OCI-LY7 (cell line): Measurements from ENCODE around the gene OR2H1. TPM values are rescaled to one million over a fixed set of nuclear protein-coding genes. Genes with fewer than 3 reads are reported as not detected.

Source experiments
- BruUV-seq: library from RNA; stranded (reverse); fragments of 400-500 nt; replicated peaks from 2 replicates; lab custom pipeline; 2021; lab: Mats Ljungman, UMichigan
- CTCF ChIA-PET: fragments of 300-600 bp; sonication (Branson Sonifier 250); formaldehyde crosslinking; loops from one replicate; lab custom pipeline; 2022; ENCODE audit warnings: antibody characterized with exemption; ENCODE audit not compliant: unreplicated experiment; lab: Charles Lee
- POLR2A ChIA-PET: fragments of 300-600 bp; sonication (Branson Sonifier 250); formaldehyde crosslinking; loops from one replicate; lab custom pipeline; 2022; ENCODE audit warnings: antibody characterized with exemption; lab: Charles Lee
- DNase-seq: peaks from one replicate; pipeline ENCODE4 v3.0.0-alpha.2; 2015; ENCODE audit warnings: low spot score
- H2AFZ ChIP-seq: fragments of 200-600 bp; sonication (generic), shearing (Covaris generic); 2 replicates; pipeline ENCODE4 v1.6.1; 2014; ENCODE audit warnings: mild to moderate bottlenecking, antibody characterized with exemption, low read length, moderate library complexity
- H3K27ac ChIP-seq: fragments of 200-600 bp; sonication (generic); 2 replicates; pipeline ENCODE4 v1.5.1; 2014; ENCODE audit warnings: mixed run types, low read depth, mild to moderate bottlenecking, moderate library complexity, low read length, inconsistent platforms; ENCODE audit not compliant: poor library complexity, severe bottlenecking
- H3K36me3 ChIP-seq: fragments of 200-600 bp; sonication (generic); 2 replicates; pipeline ENCODE4 v1.6.1; 2014; ENCODE audit warnings: mild to moderate bottlenecking, antibody characterized with exemption, low read length, moderate library complexity, mixed read lengths; ENCODE audit not compliant: insufficient read depth
- H3K4me1 ChIP-seq: fragments of 200-600 bp; sonication (generic); 2 replicates; pipeline ENCODE4 v1.5.1; 2014; ENCODE audit warnings: mild to moderate bottlenecking, low read length; ENCODE audit not compliant: insufficient read depth, poor library complexity, severe bottlenecking
- H3K4me2 ChIP-seq: fragments of 200-600 bp; sonication (generic); 2 replicates; pipeline ENCODE4 v1.6.1; 2014; ENCODE audit warnings: mild to moderate bottlenecking, low read length
- H3K4me3 ChIP-seq: fragments of 200-600 bp; sonication (generic); 2 replicates; pipeline ENCODE4 v1.5.1; 2014; ENCODE audit warnings: mild to moderate bottlenecking, low read depth, low read length; ENCODE audit not compliant: poor library complexity, severe bottlenecking
- H3K79me2 ChIP-seq: fragments of 200-600 bp; sonication (generic); 2 replicates; pipeline ENCODE4 v1.6.1; 2016; ENCODE audit warnings: low read depth, mild to moderate bottlenecking, low read length, moderate library complexity, mixed read lengths; ENCODE audit not compliant: insufficient read depth
- H3K9me2 ChIP-seq: fragments of 200-600 bp; sonication (generic); 2 replicates; pipeline ENCODE4 v1.6.1; 2016; ENCODE audit warnings: mild to moderate bottlenecking, low read length, mixed read lengths; ENCODE audit not compliant: insufficient read depth
- H3K9me3 ChIP-seq: fragments of 200-600 bp; sonication (generic); 2 replicates; pipeline ENCODE4 v1.6.1; 2014; ENCODE audit warnings: mild to moderate bottlenecking, mixed run types, low read length, mixed read lengths
- H4K20me1 ChIP-seq: fragments of 200-600 bp; sonication (generic); 2 replicates; pipeline ENCODE4 v1.6.1; 2014; ENCODE audit warnings: mild to moderate bottlenecking, antibody characterized with exemption, low read length, moderate library complexity, mixed read lengths; ENCODE audit not compliant: insufficient read depth
- EZH2phosphoT487 ChIP-seq: fragments of 200-600 bp; sonication (generic); IDR thresholded peaks from 2 replicates; pipeline ENCODE4 v1.6.1; 2018; ENCODE audit warnings: low read depth, borderline replicate concordance, mild to moderate bottlenecking, mixed run types, antibody characterized with exemption, low read length, moderate library complexity, mixed read lengths
- intact Hi-C: fragments of 100-400 bp; cut with micrococcal nuclease; formaldehyde crosslinking; loops from one replicate; pipeline ENCODE4 v1.10.0; 2022; ENCODE audit not compliant: unreplicated experiment
- total RNA-seq, 2 experiments: library from RNA; depleted of rRNA in 1 of 2; stranded (reverse); fragments of >200 nt in 1 of 2; shearing (Covaris generic) in 1 of 2; gene quantifications; 2 replicates each; pipeline ENCODE4 v1.2.3, GENCODE V29; 2014 to 2022
- TF ChIP-seq, protein P1 (sequence below): fragments of 200-600 bp; sonication (generic); conservative IDR thresholded peaks from 2 replicates; pipeline ENCODE4 v1.5.1; 2014; ENCODE audit warnings: mild to moderate bottlenecking, antibody characterized with exemption, low read length, moderate library complexity, mixed read lengths

The OR2H1 gene
- total RNA-seq, 2 experiments from 2014 or later = not detected

DNA sequence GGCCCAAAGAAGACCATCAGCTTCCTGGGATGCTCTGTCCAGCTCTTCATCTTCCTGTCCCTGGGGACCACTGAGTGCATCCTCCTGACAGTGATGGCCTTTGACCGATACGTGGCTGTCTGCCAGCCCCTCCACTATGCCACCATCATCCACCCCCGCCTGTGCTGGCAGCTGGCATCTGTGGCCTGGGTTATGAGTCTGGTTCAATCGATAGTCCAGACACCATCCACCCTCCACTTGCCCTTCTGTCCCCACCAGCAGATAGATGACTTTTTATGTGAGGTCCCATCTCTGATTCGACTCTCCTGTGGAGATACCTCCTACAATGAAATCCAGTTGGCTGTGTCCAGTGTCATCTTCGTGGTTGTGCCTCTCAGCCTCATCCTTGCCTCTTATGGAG is 5.1 kb downstream of the OR2H1 start:
- CTCF ChIA-PET = no interaction called here
- Histone ChIP-seq H3K36me3 (no peaks in the 10 kb centered on the region), H4K20me1 (no peaks in the 10 kb centered on the region), H3K27ac (no peak overlapping the region), H3K9me3 (no peaks in the 10 kb centered on the region), H3K9me2 (no peaks in the 10 kb centered on the region), H2AFZ (no peak overlapping the region), H3K4me3 (no peak overlapping the region), H3K4me2 (no peak overlapping the region), H3K79me2 (no peaks in the 10 kb centered on the region), H3K4me1 (no peaks in the 10 kb centered on the region)
- POLR2A ChIA-PET = interaction anchor here (0.6 kb wide), 1 partner anchor 586 kb away, joined by 3 read pairs; no protein-coding TSS in a partner anchor
- BruUV-seq = no TSS peak
- intact Hi-C loops = no loop called here
- TF ChIP-seq, protein P1, sequence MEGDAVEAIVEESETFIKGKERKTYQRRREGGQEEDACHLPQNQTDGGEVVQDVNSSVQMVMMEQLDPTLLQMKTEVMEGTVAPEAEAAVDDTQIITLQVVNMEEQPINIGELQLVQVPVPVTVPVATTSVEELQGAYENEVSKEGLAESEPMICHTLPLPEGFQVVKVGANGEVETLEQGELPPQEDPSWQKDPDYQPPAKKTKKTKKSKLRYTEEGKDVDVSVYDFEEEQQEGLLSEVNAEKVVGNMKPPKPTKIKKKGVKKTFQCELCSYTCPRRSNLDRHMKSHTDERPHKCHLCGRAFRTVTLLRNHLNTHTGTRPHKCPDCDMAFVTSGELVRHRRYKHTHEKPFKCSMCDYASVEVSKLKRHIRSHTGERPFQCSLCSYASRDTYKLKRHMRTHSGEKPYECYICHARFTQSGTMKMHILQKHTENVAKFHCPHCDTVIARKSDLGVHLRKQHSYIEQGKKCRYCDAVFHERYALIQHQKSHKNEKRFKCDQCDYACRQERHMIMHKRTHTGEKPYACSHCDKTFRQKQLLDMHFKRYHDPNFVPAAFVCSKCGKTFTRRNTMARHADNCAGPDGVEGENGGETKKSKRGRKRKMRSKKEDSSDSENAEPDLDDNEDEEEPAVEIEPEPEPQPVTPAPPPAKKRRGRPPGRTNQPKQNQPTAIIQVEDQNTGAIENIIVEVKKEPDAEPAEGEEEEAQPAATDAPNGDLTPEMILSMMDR = no peak
- TF ChIP-seq EZH2phosphoT487 = no peak
- DNase-seq = no peak

GRCh38 chr6:29465279-29465678 is 8.3 kb downstream of the OR2H1 start:
- no peak for DNase-seq
- no peaks in the 10 kb centered on the region for H3K9me2 ChIP-seq
- no TSS peak for BruUV-seq
- H4K20me1 ChIP-seq = no peaks in the 10 kb centered on the region
- no peak overlapping the region for H3K4me3 ChIP-seq
- ChIA-PET CTCF (no interaction called here), POLR2A (no interaction called here)
- no peaks in the 10 kb centered on the region for H3K9me3 ChIP-seq
- no peaks in the 10 kb centered on the region for H3K4me1 ChIP-seq
- no peaks in the 10 kb centered on the region for H3K79me2 ChIP-seq
- no peak overlapping the region for H3K27ac ChIP-seq
- no peaks in the 10 kb centered on the region for H3K36me3 ChIP-seq
- no peak for TF ChIP-seq EZH2phosphoT487
- TF ChIP-seq, protein P1 = no peak
- H3K4me2 ChIP-seq = no peak overlapping the region
- intact Hi-C loops = no loop called here
- H2AFZ ChIP-seq = no peak overlapping the region

DNA sequence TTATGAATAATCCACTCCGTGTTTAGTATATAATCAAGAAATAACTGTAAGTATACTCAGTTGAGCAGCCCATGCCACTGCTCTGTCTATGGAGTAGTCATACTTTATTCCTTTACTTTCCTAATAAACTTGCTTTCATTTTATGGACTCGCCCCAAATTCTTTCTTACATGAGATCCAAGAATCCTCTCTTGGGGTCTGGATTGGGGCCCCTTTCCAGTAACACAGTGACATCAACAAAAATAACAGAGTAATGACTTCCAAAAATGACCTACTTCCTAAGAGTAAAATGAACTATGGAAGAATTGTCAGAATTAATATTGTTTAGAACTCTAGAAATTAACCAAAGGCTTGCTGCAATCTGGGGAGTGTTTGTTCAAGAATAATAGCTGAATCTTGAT is 8.8 kb downstream of the OR2H1 start:
- ChIA-PET CTCF (no interaction called here), POLR2A (no interaction called here)
- H3K9me2 ChIP-seq = no peaks in the 10 kb centered on the region
- no peaks in the 10 kb centered on the region for H4K20me1 ChIP-seq
- no peak overlapping the region for H3K4me2 ChIP-seq
- intact Hi-C loops = no loop called here
- TF ChIP-seq, protein P1 = no peak
- no peak for TF ChIP-seq EZH2phosphoT487
- no peak for DNase-seq
- no TSS peak for BruUV-seq
- H2AFZ ChIP-seq = no peak overlapping the region
- H3K9me3 ChIP-seq = no peaks in the 10 kb centered on the region
- no peak overlapping the region for H3K4me3 ChIP-seq
- no peak overlapping the region for H3K27ac ChIP-seq
- no peaks in the 10 kb centered on the region for H3K4me1 ChIP-seq
- no peaks in the 10 kb centered on the region for H3K36me3 ChIP-seq
- no peaks in the 10 kb centered on the region for H3K79me2 ChIP-seq
